Endothelial cell of umbilical vein (primary cell): Measurements from ENCODE around the gene MNAT1.

Experiments used
- CTCF ChIP-seq, 2 donors: IDR thresholded peaks; 1 replicate in 1 of 2; 2 replicates in 1 of 2; pipeline ENCODE4 v1.5.1; 2011; ENCODE audit warnings: low read length in 2 of 2, mild to moderate bottlenecking in 2 of 2, moderate library complexity in 2 of 2, control low read depth in 1 of 2, inconsistent platforms in 1 of 2, low read depth in 1 of 2; ENCODE audit not compliant: insufficient read depth in 1 of 2; ENCODE audit errors: extremely low read depth in 1 of 2
- EZH2 ChIP-seq: IDR thresholded peaks from 2 replicates; pipeline ENCODE4 v1.6.1; 2012; ENCODE audit warnings: borderline replicate concordance, low read depth, mild to moderate bottlenecking, moderate library complexity, low read length, inconsistent platforms; ENCODE audit not compliant: severe bottlenecking
- FOS ChIP-seq: IDR thresholded peaks from 2 replicates; pipeline ENCODE4 v1.6.1; 2011; ENCODE audit warnings: mild to moderate bottlenecking, low read length, moderate library complexity, borderline replicate concordance; ENCODE audit not compliant: insufficient read depth
- GATA2 ChIP-seq: IDR thresholded peaks from 2 replicates; pipeline ENCODE4 v1.7.0; 2011; ENCODE audit warnings: low read depth, mild to moderate bottlenecking, moderate library complexity, mixed read lengths, low read length; ENCODE audit not compliant: insufficient read length, insufficient read depth
- MAX ChIP-seq: IDR thresholded peaks from 2 replicates; pipeline ENCODE4 v1.6.1; 2011; ENCODE audit not compliant: insufficient read depth, insufficient read length
- POLR2A ChIP-seq: IDR thresholded peaks from 2 replicates; pipeline ENCODE4 v1.6.1; 2012; ENCODE audit warnings: low read depth, mild to moderate bottlenecking, control low read depth, low read length
- POLR2AphosphoS5 ChIP-seq: IDR thresholded peaks from 2 replicates; pipeline ENCODE4 v1.6.1; 2012; ENCODE audit warnings: low read depth, mild to moderate bottlenecking, control low read depth, low read length, moderate library complexity; ENCODE audit not compliant: insufficient read depth

- no peak for TF ChIP-seq POLR2A
- TF ChIP-seq CTCF (IDR thresholded peaks at IDR 0.05; ENCODE audit: extremely low read depth in 1 of 2, insufficient read depth in 1 of 2, low read depth in 1 of 2, low read length in 2 of 2), result no peak
- TF ChIP-seq GATA2, result no peak
- no peak for TF ChIP-seq EZH2
- TF ChIP-seq POLR2AphosphoS5, result no peak
- TF ChIP-seq MAX, result no peak
- no peak for TF ChIP-seq FOS
Observed at GRCh38 chr14:60807247-60807646, 72.7 kb downstream of the MNAT1 start.
